GM15510 (cell line): ENCODE data around the gene DNMBP.

Experiments
- POLR2A ChIP-seq: IDR thresholded peaks from 3 replicates; pipeline ENCODE4 v1.6.1; 2011; ENCODE audit warnings: borderline replicate concordance; ENCODE audit not compliant: insufficient read length; ENCODE audit errors: extremely low read depth

DNMBP gene, protein sequence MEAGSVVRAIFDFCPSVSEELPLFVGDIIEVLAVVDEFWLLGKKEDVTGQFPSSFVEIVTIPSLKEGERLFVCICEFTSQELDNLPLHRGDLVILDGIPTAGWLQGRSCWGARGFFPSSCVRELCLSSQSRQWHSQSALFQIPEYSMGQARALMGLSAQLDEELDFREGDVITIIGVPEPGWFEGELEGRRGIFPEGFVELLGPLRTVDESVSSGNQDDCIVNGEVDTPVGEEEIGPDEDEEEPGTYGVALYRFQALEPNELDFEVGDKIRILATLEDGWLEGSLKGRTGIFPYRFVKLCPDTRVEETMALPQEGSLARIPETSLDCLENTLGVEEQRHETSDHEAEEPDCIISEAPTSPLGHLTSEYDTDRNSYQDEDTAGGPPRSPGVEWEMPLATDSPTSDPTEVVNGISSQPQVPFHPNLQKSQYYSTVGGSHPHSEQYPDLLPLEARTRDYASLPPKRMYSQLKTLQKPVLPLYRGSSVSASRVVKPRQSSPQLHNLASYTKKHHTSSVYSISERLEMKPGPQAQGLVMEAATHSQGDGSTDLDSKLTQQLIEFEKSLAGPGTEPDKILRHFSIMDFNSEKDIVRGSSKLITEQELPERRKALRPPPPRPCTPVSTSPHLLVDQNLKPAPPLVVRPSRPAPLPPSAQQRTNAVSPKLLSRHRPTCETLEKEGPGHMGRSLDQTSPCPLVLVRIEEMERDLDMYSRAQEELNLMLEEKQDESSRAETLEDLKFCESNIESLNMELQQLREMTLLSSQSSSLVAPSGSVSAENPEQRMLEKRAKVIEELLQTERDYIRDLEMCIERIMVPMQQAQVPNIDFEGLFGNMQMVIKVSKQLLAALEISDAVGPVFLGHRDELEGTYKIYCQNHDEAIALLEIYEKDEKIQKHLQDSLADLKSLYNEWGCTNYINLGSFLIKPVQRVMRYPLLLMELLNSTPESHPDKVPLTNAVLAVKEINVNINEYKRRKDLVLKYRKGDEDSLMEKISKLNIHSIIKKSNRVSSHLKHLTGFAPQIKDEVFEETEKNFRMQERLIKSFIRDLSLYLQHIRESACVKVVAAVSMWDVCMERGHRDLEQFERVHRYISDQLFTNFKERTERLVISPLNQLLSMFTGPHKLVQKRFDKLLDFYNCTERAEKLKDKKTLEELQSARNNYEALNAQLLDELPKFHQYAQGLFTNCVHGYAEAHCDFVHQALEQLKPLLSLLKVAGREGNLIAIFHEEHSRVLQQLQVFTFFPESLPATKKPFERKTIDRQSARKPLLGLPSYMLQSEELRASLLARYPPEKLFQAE (N-terminal part only)

DNA sequence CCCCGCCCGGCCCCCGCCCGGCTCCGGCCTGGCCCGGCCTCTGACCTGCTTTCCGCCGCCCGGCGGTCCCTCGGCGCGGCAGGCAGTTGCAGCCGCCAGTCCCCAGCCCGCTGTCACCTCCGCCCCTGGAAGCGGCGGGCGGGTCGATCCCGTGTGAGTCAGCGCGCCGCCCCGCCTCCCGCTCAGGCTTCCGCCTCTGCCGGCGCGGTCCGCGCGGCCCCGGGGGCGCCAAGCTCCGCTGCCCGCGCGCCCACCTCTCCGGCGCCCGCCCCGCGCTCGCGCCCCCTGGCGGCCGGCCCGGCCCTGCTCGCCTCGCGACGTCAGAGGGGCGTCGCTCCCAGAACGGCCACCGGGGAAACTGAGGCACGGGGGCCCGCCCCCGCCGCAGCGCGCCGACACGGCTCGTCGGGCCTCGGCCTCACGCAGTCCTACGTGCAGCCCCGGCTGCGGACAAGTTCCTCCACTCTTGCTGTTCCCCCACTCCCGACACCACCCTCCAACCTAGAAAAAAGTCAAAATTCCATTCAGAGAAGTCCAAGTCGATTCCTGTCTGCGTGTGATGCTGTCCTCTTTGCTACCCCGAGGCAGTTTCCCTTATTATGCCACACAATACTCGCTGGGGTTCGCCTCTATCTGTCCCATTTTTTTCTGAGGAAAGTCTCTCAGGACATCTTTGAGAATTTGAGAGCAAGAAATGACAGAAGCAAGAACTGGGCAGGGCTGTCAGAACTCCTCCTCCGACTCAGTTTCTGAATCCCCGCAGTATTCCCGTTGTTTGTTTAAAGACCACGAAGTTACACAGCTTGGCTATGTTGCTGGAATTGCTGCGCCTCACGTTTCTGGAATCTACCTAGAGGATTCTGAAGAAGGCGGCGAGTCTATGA, at the start of gene DNMBP:
TSS of gene DNMBP (minus strand) at position 155 of the 884 bp plus-strand sequence. CDS start 37,823 bp downstream, outside the sequence.
- peak; percentile 71 for TF ChIP-seq POLR2A

DNA sequence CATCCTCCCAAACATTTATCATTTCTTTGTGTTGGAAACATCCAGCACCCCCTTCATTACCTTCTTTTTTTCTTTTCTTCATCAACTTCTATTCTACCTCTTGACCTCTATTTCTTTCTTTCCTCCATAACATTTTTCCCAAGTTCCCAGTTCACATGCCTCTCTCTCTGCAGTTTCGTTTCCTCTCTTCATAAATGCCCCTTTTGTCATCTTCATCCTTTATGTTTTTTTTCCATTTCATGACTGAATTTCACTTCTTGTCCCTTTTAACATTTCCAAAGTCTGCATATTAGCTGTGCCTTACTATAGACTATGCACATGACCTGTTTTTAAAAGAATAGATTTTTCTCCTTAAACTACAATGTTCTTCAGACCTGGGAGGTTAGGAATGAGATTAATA, 48.2 kb upstream of the DNMBP start:
- TF ChIP-seq POLR2A: no peak

DNA sequence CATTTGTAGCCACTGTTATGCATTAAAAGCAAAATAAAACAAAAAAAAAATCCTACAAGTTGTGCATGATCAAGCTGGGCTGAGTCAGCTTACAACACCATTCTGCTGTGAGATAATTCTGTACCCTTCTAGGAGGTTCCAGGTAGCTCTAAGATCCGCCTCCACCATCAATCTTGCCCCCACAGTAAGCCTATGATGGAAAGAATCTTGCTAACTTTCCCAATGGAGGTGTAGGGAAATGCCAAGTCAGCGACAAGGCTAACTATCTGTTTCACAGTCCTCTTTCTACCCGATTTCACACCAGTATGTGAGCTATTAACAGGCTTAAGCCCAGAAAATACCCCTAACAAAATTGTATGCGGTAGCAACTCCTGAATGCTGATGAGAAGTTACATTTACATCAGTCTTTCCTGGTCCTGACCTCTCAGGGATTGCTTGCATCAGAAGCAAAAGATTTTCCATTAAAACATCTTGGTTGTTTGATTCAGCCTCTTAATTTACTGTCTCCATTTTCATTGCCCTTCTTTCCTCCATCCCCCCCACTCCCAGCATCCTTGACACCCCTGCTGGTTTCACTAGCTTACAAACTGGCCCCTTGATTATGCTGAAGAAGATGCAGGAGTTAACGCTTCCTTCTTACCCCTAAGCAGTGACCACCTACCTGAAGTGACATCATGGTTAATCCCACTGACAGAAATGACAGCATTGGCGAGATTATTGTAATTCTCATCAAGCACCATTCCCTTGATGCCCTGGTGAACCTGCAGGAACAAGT, 44.1 kb upstream of the DNMBP start:
- TF ChIP-seq POLR2A: no peak

DNA sequence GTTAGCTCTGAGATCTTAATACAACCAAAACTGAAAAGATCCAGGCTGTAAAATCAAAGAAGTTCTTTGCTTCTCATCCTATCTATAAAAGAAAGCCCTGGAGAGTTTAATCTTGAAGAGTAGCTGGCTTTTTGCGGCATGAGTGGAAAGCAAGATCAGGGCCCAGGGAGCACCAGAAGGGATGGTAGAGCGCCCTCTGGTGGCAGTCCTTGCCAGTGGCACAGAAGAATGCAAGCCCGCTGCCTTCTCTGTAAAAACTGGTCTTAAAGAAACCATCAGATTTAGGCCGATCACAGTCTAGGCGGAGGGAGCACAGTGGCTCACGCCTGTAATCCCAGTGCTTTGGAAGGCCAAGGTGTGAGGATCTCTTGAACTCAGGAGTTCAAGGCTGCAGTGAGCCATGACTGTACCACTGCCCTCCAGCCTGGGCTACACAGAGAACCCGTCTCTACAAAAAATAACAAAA, 36.3 kb upstream of the DNMBP start:
- no peak for TF ChIP-seq POLR2A

DNA sequence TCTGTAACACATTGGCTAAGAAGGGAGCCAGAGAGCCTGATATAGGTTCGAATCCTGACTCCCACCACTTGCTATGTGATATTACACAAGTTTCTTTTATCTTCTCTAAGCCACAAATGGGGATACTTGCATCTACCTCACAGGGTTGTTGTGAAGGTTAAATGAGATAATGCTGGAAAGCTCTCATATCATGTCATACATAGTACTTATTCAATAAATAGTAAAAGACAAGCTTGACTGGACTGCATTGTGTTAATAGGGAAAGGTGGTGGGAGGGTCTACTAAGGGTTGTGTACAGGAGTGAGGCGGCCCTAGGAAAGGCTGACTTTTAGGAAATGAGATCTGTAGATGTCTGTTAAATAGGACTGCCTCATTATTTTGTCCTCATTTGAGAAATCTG, 35.8 kb upstream of the DNMBP start:
- no peak for TF ChIP-seq POLR2A

DNA sequence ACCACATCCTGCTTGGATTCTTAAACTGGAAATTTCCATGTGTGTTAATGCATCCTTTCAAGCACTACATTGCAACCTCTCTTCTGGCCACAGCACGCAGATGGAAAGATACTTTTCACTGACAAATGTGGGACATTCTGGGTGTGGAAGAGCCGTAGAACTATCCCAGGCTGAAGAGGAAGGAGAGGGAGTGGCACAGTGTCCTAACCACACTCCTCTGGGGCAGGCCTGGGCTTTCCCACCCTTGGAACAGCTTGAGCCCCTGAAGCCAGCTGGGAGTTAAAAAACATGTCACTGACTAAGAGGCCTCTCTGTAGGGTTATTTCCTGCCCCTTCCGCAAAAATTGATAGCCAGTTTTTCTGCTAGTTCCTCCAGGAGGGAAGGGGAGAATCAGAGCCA, 34.0 kb upstream of the DNMBP start:
- TF ChIP-seq POLR2A: no peak

DNA sequence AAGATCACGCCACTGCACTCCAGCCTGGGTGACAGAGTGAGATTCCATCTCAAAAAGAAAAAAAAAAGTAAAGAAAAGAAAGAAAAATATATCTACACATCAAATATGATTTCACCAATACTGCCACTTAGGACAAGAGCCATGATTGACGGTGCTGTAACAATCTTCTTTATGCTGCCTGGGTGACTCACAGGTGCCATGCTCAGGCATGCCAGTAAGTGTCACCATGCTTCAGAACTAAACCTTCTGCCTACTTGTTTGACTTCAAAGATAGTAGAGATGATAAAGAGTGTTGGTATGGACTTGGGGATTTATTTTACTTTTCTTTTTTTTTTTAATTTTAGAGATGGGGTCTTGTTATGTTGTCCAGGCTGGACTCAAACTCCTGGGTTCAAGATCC, 33.6 kb upstream of the DNMBP start:
- no peak for TF ChIP-seq POLR2A

DNA sequence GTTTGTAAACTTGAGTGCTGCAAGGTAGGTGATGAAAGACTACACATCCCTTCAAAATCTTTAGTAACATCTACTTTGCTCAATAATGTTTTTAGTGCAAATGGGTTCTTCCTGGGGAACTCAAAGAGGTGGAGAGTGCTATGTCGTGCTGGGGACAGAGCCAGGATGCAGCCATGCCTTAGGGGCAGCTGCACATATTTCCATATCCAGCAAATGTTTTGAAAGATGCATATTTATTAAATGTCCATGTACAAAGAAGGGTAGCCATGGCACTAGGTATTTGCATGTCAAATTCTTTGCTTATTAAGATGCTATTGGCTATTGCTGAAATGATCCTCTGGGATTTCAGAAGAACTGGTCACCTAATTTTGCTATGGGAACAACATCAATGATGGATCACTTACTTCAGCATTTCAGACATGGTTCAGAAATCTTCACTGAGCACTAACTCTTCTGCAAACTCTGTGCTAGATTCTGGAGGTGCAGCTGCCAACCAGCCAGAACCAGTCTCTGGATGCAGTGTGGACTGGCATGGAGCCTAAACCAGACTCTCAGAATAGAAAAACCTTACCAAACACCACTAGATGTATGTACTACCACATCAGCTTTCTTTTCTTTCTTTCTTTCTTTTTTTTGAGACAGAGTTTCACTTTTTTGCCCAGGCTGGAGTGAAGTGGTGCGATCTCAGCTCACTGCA, 31.7 kb upstream of the DNMBP start:
- TF ChIP-seq POLR2A: no peak

DNA sequence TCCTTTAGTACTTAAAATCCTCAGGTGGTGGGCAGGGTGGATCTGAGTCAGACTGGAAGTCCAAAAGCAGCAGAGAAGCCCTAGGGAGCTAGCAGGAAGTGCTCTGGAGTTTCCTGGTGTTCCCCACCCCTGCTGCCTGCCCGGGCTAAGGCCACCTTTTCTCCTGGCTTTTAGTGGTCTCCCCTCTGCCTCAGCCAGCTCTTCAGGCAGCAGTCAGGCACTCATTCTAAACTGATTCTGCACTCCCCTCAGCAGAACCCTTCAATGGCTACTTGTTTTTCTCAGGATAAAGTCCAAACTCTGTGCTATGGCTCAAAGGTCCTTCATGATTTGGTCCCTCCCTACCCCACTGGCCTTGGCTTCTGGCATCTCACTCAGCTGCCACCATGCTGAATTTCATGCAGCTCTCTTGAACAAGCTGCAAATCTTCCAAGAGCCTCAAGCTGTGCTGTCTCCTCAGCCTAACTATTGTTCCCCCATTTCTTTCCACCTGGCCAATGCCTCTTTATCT, 28.9 kb upstream of the DNMBP start:
- TF ChIP-seq POLR2A: no peak

DNA sequence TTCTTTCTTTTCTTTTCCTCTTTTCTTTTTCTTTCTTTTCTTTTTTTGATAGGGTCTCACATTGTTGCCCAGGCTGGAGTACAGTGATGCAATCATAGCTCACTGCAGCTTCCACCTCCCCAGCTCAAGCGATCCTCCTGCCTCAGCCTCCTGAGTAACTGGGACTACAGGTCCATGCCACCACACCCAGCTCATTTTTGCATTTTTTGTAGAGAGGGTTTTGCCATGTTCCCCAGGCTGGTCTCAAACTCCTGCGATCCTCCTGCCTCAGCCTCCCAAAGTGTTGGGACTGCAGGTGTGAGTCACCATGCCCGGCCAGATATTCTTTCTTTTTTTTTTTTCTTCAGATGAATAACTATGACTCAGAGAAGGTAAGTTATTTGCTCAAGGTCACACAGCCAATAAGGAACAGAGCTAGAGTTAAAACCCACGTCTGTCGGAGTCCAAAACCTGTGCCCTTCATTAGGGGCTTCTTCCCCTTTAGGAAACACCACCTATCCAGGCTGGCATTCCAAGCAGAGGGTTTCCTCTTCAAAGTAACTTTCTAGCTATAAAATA, 28.1 kb upstream of the DNMBP start:
- TF ChIP-seq POLR2A: no peak

DNA sequence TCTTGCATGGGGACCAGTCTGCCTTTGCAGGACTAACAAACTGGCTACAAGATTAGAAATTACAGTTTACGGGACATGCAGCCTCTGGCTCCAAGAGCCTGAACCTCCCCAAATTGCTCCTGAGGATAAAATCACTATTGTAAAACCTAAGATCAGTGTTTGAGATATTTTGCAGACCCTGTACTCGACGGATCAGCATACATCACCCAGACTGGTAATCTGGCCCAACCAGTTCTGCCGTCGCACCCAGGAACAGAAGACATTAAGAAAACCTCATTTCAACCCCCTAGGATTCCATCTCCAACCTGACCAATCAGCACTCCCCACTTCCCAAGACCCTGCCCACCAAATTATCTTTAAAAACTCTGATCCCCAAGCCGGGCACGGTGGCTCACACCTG, 27.1 kb upstream of the DNMBP start:
- no peak for TF ChIP-seq POLR2A
